ENCODE data around the gene C19orf33.

C19orf33 gene

DNA sequence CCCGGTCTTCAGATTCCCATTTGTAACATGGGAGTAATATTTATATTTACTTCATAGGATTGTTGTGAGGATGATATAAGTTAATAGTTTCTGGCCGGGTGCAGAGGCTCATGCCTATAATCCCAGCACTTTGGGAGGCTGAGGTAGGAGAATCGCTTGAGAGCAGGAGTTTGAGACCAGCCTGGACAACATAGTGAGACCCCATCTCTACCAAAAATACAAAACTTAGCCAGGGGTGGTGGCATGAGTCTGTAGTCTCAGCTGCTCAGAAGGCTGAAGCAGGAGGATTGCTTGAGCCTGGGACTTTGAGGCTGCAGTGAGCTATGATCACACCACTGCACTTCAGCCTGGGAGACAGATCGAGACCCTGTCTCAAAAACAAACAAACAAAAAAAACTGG, 42.8 kb downstream of the C19orf33 start:
- DNase-seq: no peak

DNA sequence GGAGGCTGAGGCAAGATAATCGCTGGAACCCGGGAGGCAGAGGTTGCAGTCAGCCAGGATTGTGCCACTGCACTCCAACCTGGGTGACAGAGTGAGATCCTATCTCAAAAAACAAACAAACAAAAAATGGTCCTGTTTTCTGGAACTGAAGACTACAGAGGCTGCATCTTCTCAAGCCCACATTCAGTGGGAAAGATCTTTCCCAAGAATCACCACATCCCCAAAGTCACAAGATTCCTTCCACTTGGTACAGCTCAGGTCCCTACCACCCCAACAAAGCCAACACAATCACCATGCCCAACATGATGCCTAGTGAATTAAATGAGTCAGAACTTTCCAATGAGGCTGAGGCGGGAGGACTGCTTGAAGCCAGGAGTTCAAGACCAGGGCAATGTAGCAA, 46.8 kb downstream of the C19orf33 start:
- no peak for DNase-seq

DNA sequence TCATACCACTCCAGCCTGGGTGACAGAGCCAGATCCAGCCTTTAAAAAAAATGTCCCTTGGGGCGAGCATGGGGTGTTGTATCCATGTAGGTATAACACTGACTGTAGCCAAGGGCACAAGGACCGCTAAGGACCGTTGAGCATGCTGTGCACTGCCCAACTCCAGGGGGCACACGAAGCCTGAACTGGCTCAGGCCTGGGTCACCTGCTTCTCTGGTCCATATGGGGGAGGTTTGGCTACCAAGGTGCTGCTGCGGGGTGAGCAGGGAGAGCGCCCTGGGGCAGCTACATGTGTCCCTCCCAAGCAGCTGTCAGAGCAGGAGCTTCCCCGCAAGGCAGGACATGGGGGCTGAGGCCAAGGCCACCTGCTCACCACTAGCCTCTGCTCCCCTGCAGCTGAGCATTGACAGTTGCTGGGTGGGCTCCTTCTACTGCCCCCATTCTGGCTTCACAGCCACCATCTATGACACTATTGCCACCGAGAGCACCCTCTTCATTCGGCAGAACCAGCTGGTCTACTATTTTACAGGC, 47.9 kb downstream of the C19orf33 start:
- DNase-seq: no peak

DNA sequence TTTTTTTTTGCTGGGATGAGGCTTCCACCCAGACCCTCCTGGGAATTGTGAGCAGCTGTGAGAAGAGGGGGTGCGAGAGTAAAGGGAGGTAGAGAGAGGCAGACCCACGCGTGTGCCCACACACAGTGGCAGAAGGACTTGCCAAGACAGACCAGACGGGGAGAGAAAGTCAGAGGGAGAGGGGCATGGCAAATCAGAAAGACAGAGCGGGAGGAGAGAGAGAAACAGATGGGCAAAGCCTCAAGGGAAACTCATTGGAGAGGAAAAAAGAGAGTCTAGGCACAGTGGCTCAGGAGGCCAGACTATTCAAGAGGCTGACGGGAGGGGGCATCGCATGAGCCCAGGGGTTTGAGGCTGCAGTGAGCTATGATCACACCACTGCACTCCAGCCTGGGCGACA, 48.6 kb downstream of the C19orf33 start:
- DNase-seq: peak; percentile 87

All from NCI-H2171 (cell line).